GOT3 (cell line): Measurements from ENCODE around the gene KCNMA1.

Source experiments
- DNase-seq: peaks from one replicate; lab custom pipeline; 2025; ENCODE audit warnings: mixed read lengths; lab: John Stamatoyannopoulos, UW

KCNMA1 gene

DNA sequence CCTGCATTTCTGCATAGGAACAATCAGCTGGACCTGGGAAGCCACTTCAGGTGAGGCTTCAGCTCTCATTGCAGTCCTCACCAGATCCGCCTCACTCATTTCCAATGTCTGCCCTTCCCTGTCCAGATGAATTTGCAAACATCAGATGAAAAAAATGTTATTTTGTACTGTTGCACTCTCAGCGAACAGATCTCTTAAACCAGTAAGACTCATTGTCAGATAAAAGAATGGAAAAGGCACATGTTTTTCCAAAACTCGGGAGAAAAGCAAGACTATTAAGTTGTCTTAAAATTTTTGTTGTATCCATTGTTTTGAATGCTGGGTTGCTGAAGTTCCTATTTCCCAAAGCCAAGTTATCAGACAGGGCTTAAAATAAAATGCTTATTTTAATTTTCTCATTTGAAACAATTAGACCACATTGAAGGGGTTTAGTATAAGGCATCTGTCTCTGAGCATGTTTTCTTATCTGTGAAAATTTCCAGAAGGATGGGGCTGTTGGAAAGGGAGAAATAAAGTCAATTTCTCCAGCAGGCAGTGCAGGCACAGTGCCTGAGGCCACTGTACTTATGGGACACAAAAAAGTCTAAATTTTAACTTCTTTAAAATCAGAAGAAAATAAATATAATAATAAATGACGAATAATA is 396.8 kb downstream of the KCNMA1 start:
- DNase-seq = no peak

DNA sequence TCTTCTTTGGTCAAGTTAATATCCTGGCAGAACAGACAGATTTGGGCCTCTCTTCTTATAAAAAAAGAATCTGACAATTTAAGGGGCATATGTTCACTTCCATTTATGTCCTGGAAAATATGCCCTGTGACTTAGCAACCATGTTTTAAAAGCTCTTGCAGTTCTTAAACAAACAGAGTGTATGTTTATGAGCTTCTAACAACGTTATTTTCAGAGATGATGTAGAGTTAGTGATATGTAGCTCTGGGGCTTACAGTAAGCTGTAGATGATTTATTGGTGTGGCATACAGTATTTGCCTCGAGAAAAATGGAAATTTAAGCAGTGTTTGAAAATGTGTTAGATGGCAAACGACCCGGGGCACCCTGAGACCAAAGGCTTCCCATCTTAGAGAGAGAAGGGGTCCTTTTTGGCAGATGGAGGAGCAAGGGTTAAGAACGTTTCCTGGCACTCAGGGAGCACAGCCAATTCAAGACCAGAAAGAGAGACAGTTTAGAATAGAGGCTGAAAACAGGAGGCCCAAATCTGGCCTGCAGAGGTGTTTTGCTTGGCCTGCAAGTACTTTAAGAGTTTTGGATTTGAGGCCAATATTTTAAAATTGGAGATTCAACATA is 397.5 kb downstream of the KCNMA1 start:
- DNase-seq = no peak

GRCh38 chr10:77237120-77237519 is 400.5 kb downstream of the KCNMA1 start:
- DNase-seq = no peak

GRCh38 chr10:77236700-77237099 is 400.9 kb downstream of the KCNMA1 start:
- no peak for DNase-seq

GRCh38 chr10:77236029-77236428 is 401.6 kb downstream of the KCNMA1 start:
- no peak for DNase-seq

DNA sequence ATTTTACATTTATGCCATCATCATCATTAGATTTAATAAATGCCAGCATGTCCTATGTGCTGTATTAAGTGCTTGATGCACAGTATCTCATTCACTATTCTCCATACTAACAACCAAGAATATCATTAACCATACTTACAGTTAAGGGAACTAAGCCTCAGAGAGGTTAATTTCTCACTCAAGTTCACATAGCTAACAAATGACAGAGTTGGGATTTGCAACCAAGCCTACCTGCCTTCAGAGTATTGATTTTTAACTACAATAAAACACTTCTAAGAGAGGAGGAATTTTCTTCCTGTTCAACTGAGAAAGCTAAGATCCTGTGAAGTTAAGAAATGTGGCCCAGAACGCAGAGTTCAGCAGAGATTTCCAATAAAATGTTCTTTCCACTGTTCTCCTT is 403.0 kb downstream of the KCNMA1 start:
- DNase-seq = no peak

GRCh38 chr10:77233466-77233865 is 404.1 kb downstream of the KCNMA1 start:
- no peak for DNase-seq

- DNase-seq = no peak
Observed at GRCh38 chr10:77231884-77232610, 405.6 kb downstream of the KCNMA1 start.

DNA sequence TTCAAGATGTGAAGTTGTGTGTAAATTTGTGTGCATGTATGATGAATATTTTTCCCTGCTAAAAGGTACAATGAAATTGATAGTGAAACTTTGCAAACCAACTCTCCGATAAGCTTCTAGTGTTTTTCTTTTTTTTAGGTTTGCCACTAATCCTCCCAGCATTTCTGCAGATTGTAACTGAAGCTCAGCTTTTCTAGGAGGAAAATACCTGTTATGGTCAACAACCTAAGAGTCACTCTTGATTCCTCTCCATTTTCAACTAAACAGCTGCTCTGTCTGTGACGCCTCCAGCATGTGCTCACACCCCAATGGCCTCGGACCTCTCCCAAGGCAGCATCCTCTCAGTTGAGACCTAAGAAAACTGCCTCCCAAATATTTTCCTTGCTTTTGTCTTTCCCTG is 406.2 kb downstream of the KCNMA1 start:
- no peak for DNase-seq

- DNase-seq = no peak
Observed at GRCh38 chr10:77230194-77230593, 407.4 kb downstream of the KCNMA1 start.

DNA sequence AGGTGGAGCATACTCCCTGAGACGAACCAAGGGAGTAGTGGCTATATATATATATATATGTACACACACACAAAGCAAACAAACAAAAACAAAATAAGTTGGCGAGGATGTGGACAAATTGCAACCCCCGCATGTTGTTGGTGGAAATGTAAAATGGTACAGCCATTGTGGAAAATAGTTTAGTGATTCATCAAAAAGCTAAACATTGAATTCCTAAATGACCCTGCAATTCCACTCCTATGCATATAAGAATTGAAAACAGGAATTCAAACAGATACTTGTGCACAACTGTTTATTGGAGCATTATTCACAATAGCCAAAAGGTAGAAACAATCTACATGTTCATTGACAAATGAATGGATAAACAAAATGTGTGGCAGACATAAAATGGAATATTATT is 407.9 kb downstream of the KCNMA1 start:
- DNase-seq = no peak

GRCh38 chr10:77228559-77228958 is 409.0 kb downstream of the KCNMA1 start:
- DNase-seq = no peak

GRCh38 chr10:77226853-77227565 is 410.6 kb downstream of the KCNMA1 start:
- DNase-seq = no peak

DNA sequence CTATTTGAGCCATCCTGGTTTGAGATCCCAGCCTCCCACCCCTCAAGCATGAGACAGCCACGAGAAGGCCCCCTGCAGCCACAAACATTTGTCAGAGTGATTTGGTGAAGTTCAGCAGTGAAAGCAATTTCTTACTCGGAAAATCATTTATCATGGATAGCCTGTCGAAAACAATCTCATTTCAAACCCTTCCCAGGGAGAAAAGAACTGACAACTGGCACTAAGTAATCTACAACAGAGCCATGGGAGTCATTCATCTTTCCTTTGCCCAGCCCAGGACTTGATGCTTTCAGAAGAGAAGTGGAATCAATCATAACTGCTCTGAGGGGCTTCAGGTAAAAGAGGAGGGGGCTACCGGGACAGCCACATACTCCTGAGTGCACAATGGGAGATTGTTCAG is 411.2 kb downstream of the KCNMA1 start:
- no peak for DNase-seq

DNA sequence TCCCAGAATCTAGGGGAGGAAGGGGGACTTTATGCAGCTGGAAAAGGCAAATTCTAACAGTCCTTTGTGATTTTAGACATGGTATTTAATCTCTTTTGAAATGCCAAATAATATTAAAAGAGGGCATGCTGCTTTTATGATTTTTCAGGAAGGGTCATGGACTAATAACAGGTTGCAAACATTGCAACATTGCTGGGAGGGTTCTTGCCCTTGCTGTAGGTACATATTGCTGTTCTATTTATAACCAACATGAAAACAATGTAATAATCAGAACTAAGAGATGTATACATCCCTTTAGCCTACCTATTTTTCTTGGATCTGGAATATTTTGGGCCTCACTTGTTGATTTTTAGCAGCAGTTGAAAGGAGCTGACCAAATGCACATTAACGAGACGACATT is 411.6 kb downstream of the KCNMA1 start:
- DNase-seq = no peak

GRCh38 chr10:77223526-77224460 is 413.8 kb downstream of the KCNMA1 start:
- no peak for DNase-seq

- no peak for DNase-seq
Observed at GRCh38 chr10:77220150-77220549, 417.5 kb downstream of the KCNMA1 start.

- DNase-seq = no peak
Observed at GRCh38 chr10:77219046-77219445, 418.6 kb downstream of the KCNMA1 start.

- no peak for DNase-seq
Observed at GRCh38 chr10:77214799-77215198, 422.8 kb downstream of the KCNMA1 start.

- DNase-seq = no peak
Observed at GRCh38 chr10:77212632-77213031, 425.0 kb downstream of the KCNMA1 start.

DNA sequence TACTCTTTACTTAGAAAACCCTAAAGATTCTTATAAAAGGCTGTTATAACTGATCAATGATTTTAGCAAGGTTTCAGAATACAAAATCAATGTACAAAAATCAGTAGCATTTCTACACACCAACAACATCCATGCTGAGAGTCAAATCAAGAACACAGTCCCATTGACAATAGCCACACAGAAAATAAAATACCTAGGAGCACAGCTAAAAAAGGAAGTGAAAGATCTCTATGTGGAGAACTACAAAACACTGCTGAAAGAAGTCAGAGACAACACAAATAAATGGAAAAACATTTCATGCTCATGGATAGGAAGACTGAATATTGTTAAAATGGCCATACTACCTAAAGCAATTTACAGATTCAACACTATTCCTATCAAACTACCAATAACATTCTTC is 427.0 kb downstream of the KCNMA1 start:
- DNase-seq = no peak
